EH (cell line): ENCODE measurements around the gene LAD1.
A peak's percentile ranks its signal among the peaks of the same experiment; 100 is the strongest.

ENCODE experiments used
- DNase-seq: peaks from one replicate; pipeline ENCODE4 v3.0.0-alpha.2; 2015; ENCODE audit warnings: low read depth

The LAD1 gene

GRCh38 chr1:201363467-201363866 is 35.7 kb downstream of the LAD1 start:
- DNase-seq = no peak

- no peak for DNase-seq
These were observed 36.2 kb downstream of the LAD1 start for GRCh38 chr1:201362906-201363305.

GRCh38 chr1:201361652-201362504 is 37.2 kb downstream of the LAD1 start:
- DNase-seq = peak; percentile 60

- no peak for DNase-seq
These were observed 38.0 kb downstream of the LAD1 start for GRCh38 chr1:201360901-201361651.

DNA sequence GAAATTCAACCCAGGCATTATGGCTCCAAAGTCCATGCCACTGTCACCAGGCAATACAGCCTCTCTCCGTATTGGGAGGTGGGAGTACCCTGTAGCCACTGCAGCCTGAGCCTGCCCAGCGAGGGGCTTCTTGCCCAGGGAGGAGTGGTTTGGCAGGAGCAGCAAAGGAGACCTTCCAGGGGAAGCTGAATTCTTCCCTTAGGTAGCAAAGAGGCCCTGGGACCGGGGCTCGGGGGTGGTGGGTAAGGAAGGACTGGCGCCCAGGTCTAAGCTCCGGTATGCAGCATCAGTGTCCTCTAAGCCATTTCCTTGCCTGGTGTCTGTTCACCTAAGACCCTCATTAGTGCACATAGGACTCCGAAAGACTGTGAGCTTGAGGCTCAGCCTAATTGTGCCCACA is 38.6 kb downstream of the LAD1 start:
- no peak for DNase-seq

GRCh38 chr1:201359873-201360210 is 39.3 kb downstream of the LAD1 start:
- no peak for DNase-seq

DNA sequence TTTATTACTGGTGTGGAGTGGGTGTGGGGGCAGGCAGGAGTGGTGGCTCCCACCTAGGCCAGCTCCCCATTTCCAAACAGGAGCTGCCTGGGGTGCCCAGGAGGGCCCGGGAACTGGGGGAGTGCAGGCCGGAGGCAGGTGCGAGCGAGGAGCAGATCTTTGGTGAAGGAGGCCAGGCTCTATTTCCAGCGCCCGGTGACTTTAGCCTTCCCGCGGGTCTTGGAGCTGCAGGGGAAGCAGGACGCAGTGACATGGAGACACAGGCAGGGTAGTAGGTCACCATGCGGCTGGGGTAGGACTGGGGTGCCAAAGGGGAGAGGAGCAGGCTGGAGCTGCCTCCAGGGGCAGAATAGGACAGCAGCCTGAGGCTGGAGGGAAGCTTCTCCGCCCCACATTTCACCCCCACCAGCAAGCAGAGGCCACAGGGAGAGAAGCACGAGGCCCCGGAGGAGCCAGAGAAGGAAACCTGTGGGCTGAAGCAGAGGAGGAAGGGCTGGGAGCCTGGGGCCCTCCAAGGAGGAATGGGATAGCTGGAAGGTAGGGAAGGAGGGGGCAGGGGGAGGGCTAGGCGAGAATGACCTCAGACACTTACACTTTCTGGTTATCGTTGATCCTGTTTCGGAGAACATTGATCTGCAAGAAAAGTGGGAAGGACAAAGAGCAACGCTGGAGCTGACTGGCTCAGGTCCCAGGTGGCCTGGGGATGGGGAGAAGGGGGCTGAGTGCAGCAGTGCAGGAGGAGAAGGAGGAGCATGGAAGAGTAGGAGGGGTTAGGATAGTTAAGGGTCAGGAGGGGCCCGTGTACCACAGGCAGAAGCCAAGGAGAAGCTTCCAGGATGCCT is 39.9 kb downstream of the LAD1 start:
- DNase-seq = no peak

DNA sequence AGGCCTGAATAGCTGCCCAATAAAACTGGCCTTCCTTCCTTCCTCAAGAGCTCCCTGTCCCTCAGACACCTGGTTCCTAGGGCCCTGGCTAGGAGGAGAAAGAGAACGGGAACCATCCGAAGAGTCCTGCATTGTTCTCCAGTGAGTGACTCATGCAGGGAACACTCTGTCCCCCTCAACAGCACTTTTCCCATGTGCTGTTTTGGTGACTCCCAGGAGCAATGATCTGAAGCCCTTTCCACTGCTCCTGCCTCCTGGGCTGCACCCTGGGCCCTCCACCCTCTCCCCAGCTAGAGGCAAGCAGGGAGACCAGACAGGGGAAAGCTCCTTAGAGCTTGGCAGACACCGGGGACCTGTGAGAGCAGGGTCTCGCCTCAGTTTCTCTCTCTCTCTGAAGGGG is 40.5 kb downstream of the LAD1 start:
- DNase-seq = peak; percentile 38

- no peak for DNase-seq
These were observed 41.3 kb downstream of the LAD1 start for GRCh38 chr1:201357636-201358348.

DNA sequence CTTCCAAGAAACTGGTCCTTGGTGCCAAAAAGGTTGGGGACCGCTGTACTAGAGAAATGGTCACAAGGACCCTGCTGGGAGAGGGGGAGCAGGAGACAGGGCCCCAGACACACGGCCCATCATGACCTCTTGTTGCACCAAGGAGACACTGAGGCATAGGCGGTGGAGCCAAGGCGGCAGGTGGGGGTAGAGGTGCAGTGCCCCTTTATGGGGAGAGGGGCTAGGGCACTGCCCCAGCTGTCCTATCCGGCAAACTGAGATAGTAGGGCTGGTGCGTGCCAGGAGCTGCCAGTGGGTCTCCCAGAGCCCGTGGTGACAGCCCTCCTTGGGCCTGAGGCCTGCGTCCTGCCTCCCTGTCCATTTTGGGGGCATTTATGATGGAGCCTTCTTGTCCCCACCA is 41.9 kb downstream of the LAD1 start:
- DNase-seq = no peak

DNA sequence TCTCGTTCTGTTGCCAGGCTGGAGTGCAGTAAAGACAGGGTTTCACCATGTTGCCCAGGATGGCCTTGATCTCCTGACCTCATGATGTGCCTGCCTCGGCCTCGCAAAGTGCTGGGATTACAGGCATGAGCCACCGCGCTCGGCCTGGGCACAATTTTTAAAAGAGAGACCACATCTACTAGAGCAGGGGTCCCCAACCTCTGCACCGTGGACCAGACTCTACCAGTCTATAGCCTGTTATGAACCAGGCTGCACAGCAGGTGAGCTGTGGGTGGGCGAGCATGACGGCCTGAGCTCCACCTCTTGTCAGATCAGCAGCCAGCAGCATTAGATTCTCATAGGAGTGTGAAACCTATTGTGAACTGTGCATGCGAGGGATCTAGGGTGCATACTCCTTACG is 42.4 kb downstream of the LAD1 start:
- no peak for DNase-seq

- DNase-seq = no peak
These were observed 42.9 kb downstream of the LAD1 start for GRCh38 chr1:201356236-201356635.

DNA sequence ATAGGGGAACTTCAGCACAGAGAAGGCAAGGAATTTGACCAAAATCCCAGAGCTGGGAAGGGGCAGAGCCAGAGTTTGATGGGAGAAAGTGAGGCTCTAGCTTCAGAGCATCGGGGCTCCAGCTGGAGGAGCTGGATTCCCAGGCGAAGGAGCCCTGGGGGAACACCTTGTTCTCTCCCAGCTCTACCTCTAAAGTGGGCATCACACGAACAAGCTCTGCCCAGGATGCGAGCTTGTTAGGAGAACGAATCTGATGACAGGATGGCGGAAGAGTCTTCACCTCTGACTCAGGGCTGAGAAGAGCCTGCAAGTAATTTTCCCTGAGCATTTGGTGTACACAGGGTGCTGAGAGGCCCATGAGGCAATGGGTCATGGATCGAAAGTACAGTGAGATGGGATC is 43.7 kb downstream of the LAD1 start:
- no peak for DNase-seq

DNA sequence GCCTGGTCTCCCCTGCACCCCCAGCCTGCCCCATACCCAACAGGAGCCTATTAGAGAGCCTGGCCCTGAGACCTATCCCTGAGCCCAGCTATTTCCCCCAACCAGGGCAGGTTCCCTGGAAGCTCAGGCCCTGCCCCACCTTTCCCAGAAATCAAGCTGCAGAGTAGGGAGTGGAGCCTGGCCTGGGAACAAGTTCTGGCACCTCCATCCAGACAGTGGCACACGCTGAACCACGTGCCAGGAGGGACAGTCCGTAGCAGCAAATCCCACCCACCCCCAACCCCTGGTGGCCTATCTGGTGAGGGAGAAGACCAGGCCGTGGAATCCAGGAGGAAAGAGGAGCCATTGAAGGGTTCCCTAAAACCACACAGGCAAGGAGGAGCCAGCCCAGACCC is 44.2 kb downstream of the LAD1 start:
- no peak for DNase-seq

- no peak for DNase-seq
These were observed 44.8 kb downstream of the LAD1 start for GRCh38 chr1:201354151-201354900.

DNA sequence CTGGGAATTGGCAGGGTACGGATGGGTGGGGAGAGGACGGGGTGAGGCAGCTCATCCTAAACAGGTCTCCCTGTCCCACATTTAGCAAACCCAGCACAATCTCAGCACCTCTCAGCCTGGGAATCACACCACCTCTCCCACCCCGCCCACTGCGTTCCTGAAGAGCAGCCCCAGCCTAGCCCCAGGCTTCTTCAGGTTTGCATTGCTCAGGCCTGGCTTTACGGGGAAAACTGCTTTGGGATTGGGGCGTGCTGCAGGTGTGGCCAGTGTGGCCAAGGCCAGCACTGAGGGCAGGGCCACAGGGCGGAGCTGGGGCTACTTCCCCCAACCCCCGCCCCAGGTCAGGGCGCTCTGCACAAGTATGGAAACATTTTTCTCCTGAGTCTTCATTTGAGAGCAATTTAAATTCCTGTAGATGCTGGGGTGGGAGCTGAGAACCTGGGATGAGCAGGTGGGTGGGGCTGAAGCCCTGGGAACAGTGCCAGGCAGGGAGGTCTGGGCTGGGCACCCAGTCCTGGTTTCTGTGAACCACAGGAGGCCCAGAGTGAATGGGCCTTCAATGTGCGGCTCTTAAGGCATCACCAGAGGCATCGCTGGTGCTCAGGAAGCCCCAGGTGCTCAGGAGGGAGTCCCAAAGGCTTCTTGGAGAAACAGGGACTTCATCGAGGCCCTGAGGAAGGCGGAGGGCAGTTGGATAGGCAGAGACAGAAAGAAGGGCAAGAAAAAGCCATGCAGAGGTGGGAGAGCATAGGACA is 45.8 kb downstream of the LAD1 start:
- no peak for DNase-seq

DNA sequence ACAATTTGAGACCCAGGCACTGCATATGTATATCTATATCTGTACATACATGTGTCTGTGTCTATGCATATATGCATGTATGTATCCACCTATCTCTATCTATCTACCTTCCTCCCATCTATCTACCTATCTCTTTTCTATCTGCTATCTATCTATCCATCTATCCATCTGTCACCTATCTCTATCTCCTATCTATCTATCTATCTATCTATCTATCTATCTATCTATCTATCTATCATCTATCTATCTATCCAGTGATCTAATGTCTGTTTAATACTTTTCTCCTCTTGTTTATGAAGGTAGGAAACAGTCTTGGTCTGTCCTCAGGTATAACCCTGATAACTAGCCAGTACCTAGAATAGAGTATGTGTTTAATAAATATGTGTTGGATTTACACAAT is 47.5 kb downstream of the LAD1 start:
- DNase-seq = no peak

DNA sequence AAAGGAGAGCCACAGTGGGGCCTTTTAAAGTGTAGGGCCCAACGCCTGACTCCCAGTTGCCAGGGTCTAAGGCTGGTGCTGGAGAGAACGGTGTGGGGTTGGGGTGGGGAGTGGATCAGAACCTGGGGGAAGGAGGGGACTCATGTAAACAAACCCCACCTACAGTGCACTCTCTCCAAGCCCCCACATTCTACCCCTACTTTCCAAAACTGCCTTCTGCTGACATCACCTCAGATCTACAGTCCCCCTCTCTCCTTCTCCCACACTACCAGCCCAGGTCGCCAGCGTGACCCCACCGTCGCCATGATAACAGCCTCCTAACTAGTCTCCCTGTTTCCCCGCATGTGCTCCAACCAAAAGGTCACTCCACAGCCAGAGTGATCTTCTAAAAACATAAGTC is 48.2 kb downstream of the LAD1 start:
- DNase-seq = no peak

GRCh38 chr1:201350361-201350725 is 48.8 kb downstream of the LAD1 start:
- no peak for DNase-seq

DNA sequence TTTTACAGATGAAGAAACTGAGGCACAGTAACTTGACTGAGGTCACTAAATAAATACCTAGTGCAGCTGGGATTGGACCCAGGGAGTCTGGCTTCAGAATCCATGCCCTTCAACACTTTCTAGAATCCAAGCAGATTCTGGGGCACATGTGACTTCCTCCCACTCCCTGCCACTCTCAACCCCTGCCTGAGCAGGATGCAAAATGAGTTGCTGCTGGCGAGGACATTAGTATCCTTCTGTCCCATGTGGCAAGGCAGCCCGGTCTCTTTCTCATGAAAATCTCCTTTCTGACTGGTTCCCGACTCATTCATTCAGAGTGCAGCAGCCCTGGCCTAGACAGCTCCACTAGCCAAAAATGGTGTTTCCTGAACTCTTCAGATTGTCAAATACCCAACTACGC is 50.0 kb downstream of the LAD1 start:
- no peak for DNase-seq

- peak; percentile 61 for DNase-seq
These were observed 50.9 kb downstream of the LAD1 start for GRCh38 chr1:201348211-201348566.
